ENCODE data around the gene CRB2.
"Not testable (repeated sequence)": the region's sequence is repeated elsewhere in the genome, so short reads cannot be mapped to it uniquely, and the experiment has no call there.

Gene CRB2

DNA sequence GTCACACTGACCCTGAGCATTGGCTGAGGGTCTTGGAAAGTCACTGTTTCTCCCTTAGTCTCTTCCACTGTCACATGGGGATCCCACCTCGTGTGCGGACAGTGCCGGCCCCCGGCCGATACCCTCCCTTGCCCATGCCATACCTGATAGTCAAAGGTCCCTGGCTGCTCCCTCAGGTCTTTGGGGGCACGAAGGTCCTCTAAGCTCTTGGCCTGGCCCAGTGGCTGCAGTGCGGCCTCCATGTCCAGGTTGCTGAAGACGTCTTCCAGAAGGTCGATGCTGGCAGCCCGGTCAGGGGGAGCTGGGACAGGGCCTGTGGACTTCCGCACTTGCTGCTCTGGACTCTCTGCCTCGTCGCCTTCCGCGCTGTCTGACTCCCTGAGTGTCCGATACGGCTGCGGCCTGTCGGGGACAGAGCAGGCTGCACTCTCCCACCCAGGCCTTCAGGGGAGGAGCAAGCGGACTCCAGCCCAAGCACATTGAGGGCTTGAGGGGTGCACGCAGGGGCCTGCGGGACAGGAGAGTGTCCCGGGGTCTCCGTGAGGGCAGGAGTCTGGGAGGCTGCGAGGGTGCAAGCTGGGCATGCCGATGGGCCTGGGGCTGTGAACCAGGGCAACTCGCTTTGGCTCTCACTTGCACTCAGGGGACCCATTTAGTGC is 27.6 kb downstream of the CRB2 start:
- no peak for DNase-seq

- no peak for DNase-seq
Measured at GRCh38 chr9:123387686-123388085, 31.7 kb downstream of the CRB2 start.

- DNase-seq = no peak
Measured at GRCh38 chr9:123389070-123389469, 33.1 kb downstream of the CRB2 start.

DNA sequence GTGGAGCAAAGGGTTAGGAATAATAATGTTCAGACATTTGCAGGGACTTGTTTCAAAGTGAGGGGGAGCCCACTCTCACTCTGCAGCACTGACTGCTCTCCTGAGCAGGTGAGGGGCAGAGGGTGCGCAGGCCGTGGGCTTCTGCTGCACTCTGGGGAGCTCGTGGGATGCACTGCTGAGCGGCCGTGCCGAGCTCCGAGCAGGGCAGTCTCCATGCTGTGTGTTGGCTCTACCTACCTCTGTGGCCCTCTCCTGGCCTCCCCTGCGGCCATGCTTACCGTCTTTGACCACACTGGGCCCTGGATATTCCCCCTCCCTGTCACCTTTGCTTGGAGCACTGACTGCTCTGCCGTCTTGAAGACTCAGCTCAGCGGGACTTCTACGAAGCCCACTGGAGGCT is 33.7 kb downstream of the CRB2 start:
- DNase-seq = no peak

- no peak for DNase-seq
Measured at GRCh38 chr9:123390337-123391135, 34.5 kb downstream of the CRB2 start.

- no peak for DNase-seq
Measured at GRCh38 chr9:123391233-123391632, 35.2 kb downstream of the CRB2 start.

DNA sequence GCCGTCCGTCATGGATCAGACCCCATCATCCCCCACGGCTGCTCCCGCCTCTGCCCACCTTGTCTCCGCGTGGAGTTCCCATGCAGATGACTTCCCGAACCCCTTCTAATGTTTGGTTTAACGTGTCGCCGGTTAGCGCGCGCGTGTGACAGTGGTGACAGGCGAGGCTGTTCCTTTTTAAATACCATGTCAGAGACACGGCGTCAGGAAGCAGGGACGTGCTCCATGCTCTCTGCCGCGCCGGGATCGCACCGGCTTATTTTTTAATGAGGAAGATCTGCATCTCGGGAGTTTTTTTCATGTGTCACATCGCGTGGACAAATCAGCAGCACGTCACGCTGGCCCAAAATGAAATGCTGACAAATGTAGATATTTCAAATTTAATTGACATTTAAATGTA is 35.9 kb downstream of the CRB2 start:
- no peak for DNase-seq

DNA sequence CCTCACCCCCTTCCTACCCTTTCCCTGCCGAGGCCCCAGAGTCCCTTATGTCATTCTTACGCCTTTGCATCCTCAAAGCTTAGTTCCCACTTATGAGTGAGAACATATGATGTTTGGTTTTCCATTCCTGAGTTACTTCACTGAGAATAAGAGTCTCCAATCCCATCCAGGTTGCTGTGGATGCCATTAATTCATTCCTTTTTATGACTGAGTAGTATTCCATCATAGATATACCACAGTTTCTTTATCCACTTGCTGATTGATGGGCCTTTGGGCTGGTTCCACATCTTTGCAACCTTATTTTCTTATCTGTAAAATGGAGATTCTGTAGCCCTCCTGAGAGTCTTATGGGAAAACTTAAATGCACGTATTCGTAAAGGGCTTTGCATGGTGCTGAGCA is 36.8 kb downstream of the CRB2 start:
- no peak for DNase-seq

GRCh38 chr9:123394291-123395235 is 38.6 kb downstream of the CRB2 start:
- no peak for DNase-seq

- no peak for DNase-seq
Measured at GRCh38 chr9:123395276-123395688, 39.3 kb downstream of the CRB2 start.

GRCh38 chr9:123395689-123396511 is 39.9 kb downstream of the CRB2 start:
- DNase-seq = no peak

DNA sequence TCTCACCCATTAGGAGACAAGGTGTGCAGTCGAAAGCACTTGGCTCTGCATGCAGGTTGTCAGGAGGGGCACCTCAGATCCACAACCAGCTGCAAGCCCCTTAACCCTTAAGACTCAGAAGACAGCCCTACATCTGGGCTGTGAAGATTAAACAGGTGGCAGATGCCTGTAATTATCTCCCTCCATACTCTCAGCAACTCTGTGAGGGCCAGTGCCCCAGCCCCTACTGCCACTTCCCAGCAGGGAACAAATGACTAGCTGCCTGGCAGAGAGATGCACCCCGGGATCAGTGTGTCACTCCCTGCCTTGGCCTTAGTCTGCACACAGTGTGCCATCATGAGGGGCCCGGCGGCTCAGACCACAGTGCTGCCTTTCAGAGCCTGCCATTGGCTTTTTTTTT is 42.0 kb downstream of the CRB2 start:
- DNase-seq = no peak

- DNase-seq = not testable (repeated sequence)
Measured at GRCh38 chr9:123398938-123399337, 42.9 kb downstream of the CRB2 start.

DNA sequence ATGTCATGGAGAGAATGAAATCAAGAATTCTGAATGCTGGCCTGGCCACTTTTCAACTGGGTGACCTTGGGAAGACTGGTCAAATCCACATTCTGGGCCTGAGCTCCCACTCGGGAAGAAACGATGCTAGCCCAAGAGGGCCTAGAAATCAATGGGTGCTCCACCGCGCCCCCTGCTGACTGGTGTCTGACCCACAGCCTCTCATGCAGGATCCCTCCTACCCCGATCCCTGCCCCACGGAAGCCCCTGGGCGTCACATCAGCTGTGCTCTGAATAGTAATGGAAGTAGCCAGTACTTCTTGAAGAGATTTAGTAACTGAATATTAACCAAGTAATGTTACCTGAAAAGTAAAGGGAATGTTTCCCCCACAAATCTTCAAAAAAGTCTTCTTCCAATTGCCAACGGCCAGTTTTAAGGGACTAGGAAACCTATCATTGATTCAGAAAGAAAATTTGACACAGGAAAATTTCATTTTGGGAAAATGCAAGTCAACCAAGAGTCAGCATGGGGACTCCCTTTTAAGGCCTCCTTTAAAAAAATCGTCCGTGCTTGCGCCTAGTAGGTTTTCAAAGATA is 43.9 kb downstream of the CRB2 start:
- DNase-seq = no peak

- DNase-seq = no peak
Measured at GRCh38 chr9:123400926-123401503, 45.0 kb downstream of the CRB2 start.

DNA sequence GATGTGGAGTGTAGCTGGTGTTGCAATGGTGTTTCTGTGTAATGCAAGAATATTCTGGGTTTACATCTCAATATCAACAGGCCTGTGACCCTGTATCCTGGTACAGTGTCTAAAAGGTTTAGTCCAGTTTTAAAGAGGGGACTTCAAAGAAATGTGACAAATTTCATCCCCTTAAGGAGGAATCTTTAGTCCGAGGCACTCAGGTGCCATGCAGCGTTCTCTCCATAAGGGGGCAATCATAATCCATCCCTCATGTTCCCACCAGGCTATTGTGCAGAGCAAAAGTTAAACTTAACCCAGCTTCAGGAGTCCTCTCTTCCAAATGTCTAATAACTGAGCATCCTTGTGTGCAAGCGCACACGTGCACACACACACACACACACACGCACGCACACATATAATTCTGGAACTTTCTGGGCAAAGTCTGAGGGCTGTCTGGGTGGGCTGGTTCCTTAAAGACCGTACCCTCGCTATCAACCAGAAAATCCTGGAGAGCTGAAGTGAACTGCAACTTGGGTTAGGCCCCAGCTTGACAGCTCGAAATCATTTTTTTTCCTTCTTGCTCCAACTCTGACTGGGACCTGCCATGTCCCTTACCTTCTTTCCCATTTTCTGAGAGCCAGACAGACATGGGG is 46.0 kb downstream of the CRB2 start:
- peak; percentile 46 for DNase-seq

DNA sequence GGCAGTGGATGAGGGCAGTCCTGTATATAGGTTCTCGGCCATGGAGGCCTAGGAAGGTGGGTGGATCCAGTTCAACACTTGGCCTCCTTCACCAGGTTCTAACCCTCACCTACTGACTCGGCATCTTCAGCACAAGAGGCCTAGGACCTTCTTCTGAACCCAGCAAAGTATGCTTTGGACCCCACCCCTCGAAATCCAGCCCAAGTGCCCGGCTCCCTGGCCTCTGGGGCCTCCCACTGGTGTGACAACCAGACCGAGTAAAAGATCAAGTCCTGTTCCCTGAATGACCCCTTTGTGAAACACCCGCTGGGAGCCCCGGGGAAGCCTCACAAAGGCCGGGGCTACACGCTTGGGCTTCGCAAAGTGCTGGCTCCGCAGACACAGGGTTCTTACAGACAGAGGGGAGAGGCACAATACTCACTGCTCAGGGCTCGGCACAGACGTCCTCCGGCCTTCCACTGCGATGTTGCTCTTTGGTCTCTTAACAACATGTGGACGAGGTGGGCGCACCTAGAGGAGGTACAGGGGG is 47.0 kb downstream of the CRB2 start:
- DNase-seq = no peak

DNA sequence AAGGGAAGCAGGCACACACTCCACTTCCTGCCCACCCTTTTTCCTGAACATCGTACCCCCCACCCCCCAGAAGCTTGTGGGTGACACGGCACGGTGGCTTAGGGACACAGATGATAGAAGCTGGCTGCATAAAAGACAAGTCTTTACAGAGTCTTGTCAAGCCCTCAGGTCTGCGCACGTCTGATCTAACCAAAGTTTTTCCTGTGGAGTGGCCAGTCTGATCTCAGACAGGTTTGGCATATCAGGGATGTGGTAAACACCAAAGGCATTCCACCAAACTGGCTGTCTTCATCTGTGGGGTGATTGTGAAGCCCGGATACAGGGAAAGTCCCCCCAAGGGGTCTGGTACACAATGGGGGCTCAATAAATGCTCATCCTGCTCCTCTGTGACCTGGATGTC is 50.0 kb downstream of the CRB2 start:
- DNase-seq = no peak

DNA sequence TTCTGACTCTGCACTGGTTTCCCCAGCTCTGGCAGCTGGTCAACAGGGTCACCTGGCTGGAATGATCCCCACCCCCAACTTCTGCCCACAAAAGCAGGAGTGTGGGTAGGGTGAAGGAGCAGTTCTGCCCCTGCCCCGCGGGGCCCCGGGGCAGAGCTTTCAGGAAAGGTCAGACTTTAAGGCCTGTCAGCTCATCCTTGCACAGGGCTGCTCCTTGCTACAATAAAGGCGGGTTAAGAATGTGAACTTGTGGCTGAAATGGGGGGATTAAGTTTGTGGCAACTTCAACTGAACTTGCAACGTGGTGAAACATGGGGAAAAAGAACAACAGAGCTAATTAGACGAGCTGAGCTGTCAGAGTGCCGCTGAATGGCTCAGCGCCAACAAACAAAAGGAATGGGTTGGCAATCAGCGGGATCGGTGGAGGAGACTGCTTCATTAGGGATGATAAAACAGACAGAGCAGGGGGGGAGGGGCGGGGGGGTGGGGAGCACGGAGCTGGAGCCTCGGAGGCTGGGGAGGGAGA is 50.8 kb downstream of the CRB2 start:
- DNase-seq = peak; percentile 18

GRCh38 chr9:123407217-123407851 is 51.3 kb downstream of the CRB2 start:
- DNase-seq = peak; percentile 25
